ENCODE results near the gene FNIP1.

- TF ChIP-seq CTCF (IDR thresholded peaks at IDR 0.05) (no peak), POLR2A (IDR thresholded peaks at IDR 0.05) (no peak)
Measured at GRCh38 chr5:131639148-131639547, 157.7 kb downstream of the FNIP1 start.
